Measurements from ENCODE around the gene TMEM250. TPM values are rescaled to one million over a fixed set of nuclear protein-coding genes. Genes with fewer than 3 reads are reported as not detected.

The TMEM250 gene
- total and polyA plus RNA-seq, 9 of the 15 experiments (the other 6 are each of a cell fraction or from before 2014, with no cell fraction given): 0.32 to 44.6 (median 12.2) TPM

- peak; percentile 94 for TF ChIP-seq REST (IDR thresholded peaks at IDR 0.05; ENCODE audit: borderline replicate concordance)
- TF ChIP-seq REST (CRISPR knock-in tag; IDR thresholded peaks at IDR 0.05; ENCODE audit: low read depth): no peak
- TF ChIP-seq HCFC1 (IDR thresholded peaks at IDR 0.05; ENCODE audit: low read depth, low read length): peak; percentile 35; the same call in 1 of the 2 replicates
- peak; percentile 51 for TF ChIP-seq VEZF1 (CRISPR knock-in tag; IDR thresholded peaks at IDR 0.05)
- 0 out of 2 replicates have a peak, but pooled peaks have one; percentile 41 for TF ChIP-seq SMAD4 (CRISPR knock-in tag; conservative IDR thresholded peaks at IDR 0.05)
- no peak for TF ChIP-seq PPARD (CRISPR knock-in tag; IDR thresholded peaks at IDR 0.05)
- TF ChIP-seq NR2C2 (CRISPR knock-in tag; IDR thresholded peaks at IDR 0.05): 0 out of 2 replicates have a peak, but pooled peaks have one; percentile 48
- TF ChIP-seq NR2C2 (tag; IDR thresholded peaks at IDR 0.05): no peak
- TF ChIP-seq TRIM25 (IDR thresholded peaks at IDR 0.05; ENCODE audit: borderline replicate concordance): no peak
- TF ChIP-seq CREM (IDR thresholded peaks at IDR 0.05; ENCODE audit: low read depth): peak; percentile 56
- TF ChIP-seq KLF16 (IDR thresholded peaks at IDR 0.05): peak; percentile 27; the same call in 1 of the 2 replicates
- TF ChIP-seq ZC3H4 (CRISPR knock-in tag; IDR thresholded peaks at IDR 0.05; ENCODE audit: borderline replicate concordance): no peak
- no peak for TF ChIP-seq ATF1 (CRISPR knock-in tag; IDR thresholded peaks at IDR 0.05)
- TF ChIP-seq ATF1 (tag; IDR thresholded peaks at IDR 0.05): 0 out of 2 replicates have a peak, but pooled peaks have one; percentile 14
Observed at GRCh38 chr9:136122425-136123383, 4.0 kb upstream of the TMEM250 start (continued).
